GOT3 (cell line): ENCODE data around the gene ZNF598.
"Not testable (repeated sequence)": the region's sequence is repeated elsewhere in the genome, so short reads cannot be mapped to it uniquely, and the experiment has no call there.

Experiments
- DNase-seq: peaks from one replicate; lab custom pipeline; 2025; ENCODE audit warnings: mixed read lengths; lab: John Stamatoyannopoulos, UW

Gene ZNF598

DNA sequence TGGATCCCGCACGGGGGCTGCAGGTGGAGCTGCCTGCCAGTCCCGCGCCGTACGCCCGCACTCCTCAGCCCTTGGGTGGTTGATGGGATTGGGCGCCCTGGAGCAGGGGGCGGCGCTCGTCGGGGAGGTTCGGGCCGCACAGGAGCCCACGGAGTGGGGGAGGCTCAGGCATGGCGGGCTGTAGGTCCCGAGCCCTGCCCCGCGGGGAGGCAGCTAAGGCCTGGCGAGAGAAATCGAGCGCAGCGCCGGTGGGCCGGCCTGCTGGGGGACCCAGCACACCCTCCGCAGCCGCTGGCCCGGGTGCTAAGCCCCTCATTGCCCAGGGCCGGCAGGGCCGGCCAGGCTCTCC is 51.5 kb downstream of the ZNF598 start:
- not testable (repeated sequence) for DNase-seq

GRCh38 chr16:1957434-1958142 is 52.0 kb downstream of the ZNF598 start:
- not testable (repeated sequence) for DNase-seq

DNA sequence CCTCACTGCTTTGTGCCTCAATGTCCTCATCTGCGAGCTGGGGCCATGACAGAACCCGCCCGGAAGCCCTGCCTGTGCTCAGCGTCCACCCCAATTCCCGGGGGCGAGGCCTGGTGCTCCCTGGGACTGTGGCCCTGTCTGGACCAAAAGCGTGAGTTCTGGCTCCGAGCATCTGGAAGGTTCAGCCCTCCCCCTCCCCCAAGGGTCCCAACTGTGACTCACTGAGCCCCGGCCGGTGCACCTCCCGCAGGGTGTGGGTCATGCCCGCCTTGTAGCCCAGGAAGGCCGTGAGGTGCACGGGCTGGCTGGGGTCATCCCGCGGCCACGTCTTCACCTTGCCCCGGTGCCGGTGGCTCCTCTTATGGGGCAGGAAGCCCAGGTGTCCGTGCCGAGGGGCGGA is 55.9 kb downstream of the ZNF598 start:
- DNase-seq = no peak

DNA sequence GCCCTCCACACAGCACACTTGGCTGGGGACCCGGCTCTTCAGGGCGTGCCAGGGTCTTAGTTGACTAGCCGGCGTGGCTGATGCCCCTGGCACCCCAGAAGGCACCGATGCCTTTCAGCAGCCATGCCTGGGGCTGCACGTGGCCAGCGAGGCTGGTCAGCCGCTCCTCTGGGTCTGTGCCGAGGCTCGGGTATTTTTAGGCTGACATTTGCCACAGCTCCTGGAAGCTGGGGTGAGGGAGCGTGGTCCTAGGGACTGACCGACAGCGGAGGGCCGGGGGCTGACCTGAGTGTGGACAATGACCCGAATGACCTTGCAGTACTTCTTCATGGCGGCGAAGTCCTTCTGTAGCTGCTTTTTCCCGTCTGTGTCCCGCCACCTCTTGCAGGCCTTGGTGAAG is 59.1 kb downstream of the ZNF598 start:
- no peak for DNase-seq

- DNase-seq = no peak
Measured at GRCh38 chr16:1950047-1950446, 59.6 kb downstream of the ZNF598 start.

- DNase-seq = no peak
Measured at GRCh38 chr16:1949507-1949906, 60.1 kb downstream of the ZNF598 start.
